ENCODE results near the gene LIMS4.
"Not testable (repeated sequence)": the region's sequence is repeated elsewhere in the genome, so short reads cannot be mapped to it uniquely, and the experiment has no call there.

Gene LIMS4

GRCh38 chr2:110472171-110473058 is at the start of gene LIMS4:
Gene LIMS4, minus strand, starts transcription at chr2:110472816. Its CDS starts 38 bp downstream, at chr2:110472778.
- DNase-seq, result not testable (repeated sequence)

GRCh38 chr2:110499755-110500377 is 27.2 kb upstream of the LIMS4 start:
- not testable (repeated sequence) for DNase-seq

GRCh38 chr2:110496027-110496426 is 23.4 kb upstream of the LIMS4 start:
- not testable (repeated sequence) for DNase-seq

- not testable (repeated sequence) for DNase-seq
Measured at GRCh38 chr2:110494488-110494887, 21.9 kb upstream of the LIMS4 start.

GRCh38 chr2:110488991-110489390 is 16.4 kb upstream of the LIMS4 start:
- DNase-seq, result not testable (repeated sequence)

- not testable (repeated sequence) for DNase-seq
Measured at GRCh38 chr2:110482697-110483096, 10.1 kb upstream of the LIMS4 start.

GRCh38 chr2:110481200-110481599 is 8.6 kb upstream of the LIMS4 start:
- not testable (repeated sequence) for DNase-seq

GRCh38 chr2:110480084-110480483 is 7.5 kb upstream of the LIMS4 start:
- not testable (repeated sequence) for DNase-seq

- DNase-seq, result not testable (repeated sequence)
Measured at GRCh38 chr2:110477370-110477769, 4.8 kb upstream of the LIMS4 start.

- not testable (repeated sequence) for DNase-seq
Measured at GRCh38 chr2:110476952-110477351, 4.3 kb upstream of the LIMS4 start.

GRCh38 chr2:110475627-110476359 is 3.2 kb upstream of the LIMS4 start:
- DNase-seq, result not testable (repeated sequence)

GRCh38 chr2:110474898-110475297 is 2.3 kb upstream of the LIMS4 start:
- not testable (repeated sequence) for DNase-seq

- not testable (repeated sequence) for DNase-seq
Measured at GRCh38 chr2:110473059-110473358, 393 bp upstream of the LIMS4 start.

- not testable (repeated sequence) for DNase-seq
Measured at GRCh38 chr2:110468921-110469320, 3.7 kb downstream of the LIMS4 start.

GRCh38 chr2:110465312-110465711 is 7.3 kb downstream of the LIMS4 start:
- DNase-seq, result not testable (repeated sequence)

- not testable (repeated sequence) for DNase-seq
Measured at GRCh38 chr2:110462458-110462857, 10.2 kb downstream of the LIMS4 start.

GRCh38 chr2:110460318-110460717 is 12.3 kb downstream of the LIMS4 start:
- not testable (repeated sequence) for DNase-seq

- DNase-seq, result not testable (repeated sequence)
Measured at GRCh38 chr2:110457214-110457590, 15.4 kb downstream of the LIMS4 start.

GRCh38 chr2:110456291-110457213 is 16.1 kb downstream of the LIMS4 start:
- DNase-seq, result not testable (repeated sequence)

- DNase-seq, result not testable (repeated sequence)
Measured at GRCh38 chr2:110455080-110455670, 17.4 kb downstream of the LIMS4 start.

- DNase-seq, result not testable (repeated sequence)
Measured at GRCh38 chr2:110450951-110451350, 21.7 kb downstream of the LIMS4 start.
